HEK293 (cell line): Measurements from ENCODE around the gene APOL1.

Experiments
- CTCF ChIA-PET: fragments of 350-600 bp; formaldehyde crosslinking; extraction: SDS; loops from one replicate; lab custom pipeline; 2021; ENCODE audit warnings: antibody characterized with exemption; lab: Yijun Ruan, JAX
- POLR2A ChIA-PET: fragments of 300-600 bp; formaldehyde crosslinking; extraction: SDS; loops from one replicate; lab custom pipeline; 2020; ENCODE audit warnings: antibody characterized with exemption, inconsistent platforms; lab: Yijun Ruan, JAX
- H3K27ac ChIP-seq: fragments of 200-500 bp; sonication (Bioruptor generic); 2 replicates; pipeline ENCODE4 v1.5.1; 2014; ENCODE audit warnings: low read depth, low read length, control low read depth, inconsistent platforms; ENCODE audit errors: extremely low read depth
- H3K36me3 ChIP-seq, 2 experiments: fragments of 200-500 bp in 1 of 2; sonication (Bioruptor generic) in 1 of 2; 1 replicate in 1 of 2; 2 replicates in 1 of 2; pipeline ENCODE4 v1.5.1; 2014 to 2017; ENCODE audit warnings: inconsistent platforms in 2 of 2, low read length in 2 of 2; ENCODE audit not compliant: control insufficient read depth in 2 of 2, insufficient read depth in 1 of 2
- H3K4me1 ChIP-seq: fragments of 200-500 bp; sonication (Bioruptor generic); 2 replicates; pipeline ENCODE4 v1.5.1; 2014; ENCODE audit warnings: mild to moderate bottlenecking, low read length, inconsistent platforms; ENCODE audit not compliant: control insufficient read depth, insufficient read depth
- H3K4me3 ChIP-seq: 2 replicates; pipeline ENCODE4 v1.5.1; 2011; ENCODE audit warnings: low read depth, mild to moderate bottlenecking, control low read depth, low read length, moderate library complexity
- H3K9me3 ChIP-seq: fragments of 200-500 bp; sonication (Bioruptor generic); 2 replicates; pipeline ENCODE4 v1.5.1; 2014; ENCODE audit warnings: low read depth, low read length, inconsistent platforms; ENCODE audit not compliant: control insufficient read depth, insufficient read depth
- FEZF1 ChIP-seq: fragments of 450-650 bp; formaldehyde crosslinking; IDR thresholded peaks from 2 replicates; pipeline ENCODE4 v1.5.1; 2016; ENCODE audit warnings: missing biosample characterization, missing genetic modification characterization
- KLF7 ChIP-seq: fragments of 450-650 bp; formaldehyde crosslinking; IDR thresholded peaks from 2 replicates; pipeline ENCODE4 v1.5.1; 2016; ENCODE audit warnings: missing biosample characterization, missing genetic modification characterization, borderline replicate concordance
- REPIN1 ChIP-seq: fragments of 450-650 bp; formaldehyde crosslinking; IDR thresholded peaks from 2 replicates; pipeline ENCODE4 v1.5.1; 2017; ENCODE audit warnings: missing biosample characterization, missing genetic modification characterization, low read depth
- ZBTB17 ChIP-seq: fragments of 450-650 bp; formaldehyde crosslinking; IDR thresholded peaks from 2 replicates; pipeline ENCODE4 v1.5.1; 2016; ENCODE audit warnings: missing biosample characterization, missing genetic modification characterization
- ZBTB7A ChIP-seq: fragments of 450-650 bp; formaldehyde crosslinking; IDR thresholded peaks from 2 replicates; pipeline ENCODE4 v1.5.1; 2016; ENCODE audit warnings: low read depth, missing biosample characterization, missing genetic modification characterization
- ZFP37 ChIP-seq: fragments of 450-650 bp; formaldehyde crosslinking; IDR thresholded peaks from 2 replicates; pipeline ENCODE4 v1.5.1; 2016; ENCODE audit warnings: missing biosample characterization, missing genetic modification characterization
- ZNF140 ChIP-seq: fragments of 450-650 bp; formaldehyde crosslinking; IDR thresholded peaks from 2 replicates; pipeline ENCODE4 v1.5.1; 2016; ENCODE audit warnings: missing biosample characterization, missing genetic modification characterization
- ZNF155 ChIP-seq: fragments of 450-650 bp; formaldehyde crosslinking; IDR thresholded peaks from 2 replicates; pipeline ENCODE4 v1.5.1; 2016; ENCODE audit warnings: missing biosample characterization, missing genetic modification characterization
- ZNF24 ChIP-seq: fragments of 450-650 bp; formaldehyde crosslinking; IDR thresholded peaks from 2 replicates; pipeline ENCODE4 v1.5.1; 2016; ENCODE audit warnings: missing biosample characterization, missing genetic modification characterization
- ZNF248 ChIP-seq: fragments of 450-650 bp; formaldehyde crosslinking; IDR thresholded peaks from 2 replicates; pipeline ENCODE4 v1.5.1; 2017; ENCODE audit warnings: missing biosample characterization, missing genetic modification characterization
- ZNF324 ChIP-seq: fragments of 450-650 bp; formaldehyde crosslinking; IDR thresholded peaks from 2 replicates; pipeline ENCODE4 v1.5.1; 2016; ENCODE audit warnings: missing biosample characterization, missing genetic modification characterization
- ZNF48 ChIP-seq: fragments of 450-650 bp; formaldehyde crosslinking; IDR thresholded peaks from 2 replicates; pipeline ENCODE4 v1.5.1; 2016; ENCODE audit warnings: missing biosample characterization, missing genetic modification characterization
- ZNF555 ChIP-seq: fragments of 450-650 bp; formaldehyde crosslinking; conservative IDR thresholded peaks from 2 replicates; pipeline ENCODE4 v1.5.1; 2017; ENCODE audit warnings: missing biosample characterization, mild to moderate bottlenecking, missing genetic modification characterization, inconsistent platforms
- ZNF571 ChIP-seq: fragments of 450-650 bp; formaldehyde crosslinking; IDR thresholded peaks from 2 replicates; pipeline ENCODE4 v1.5.0; 2017; ENCODE audit warnings: missing biosample characterization, missing genetic modification characterization
- ZNF677 ChIP-seq: fragments of 450-650 bp; IDR thresholded peaks from 2 replicates; pipeline ENCODE4 v1.5.0; 2018; ENCODE audit warnings: missing biosample characterization, mild to moderate bottlenecking, missing genetic modification characterization, moderate library complexity
- ZSCAN16 ChIP-seq: fragments of 450-650 bp; formaldehyde crosslinking; IDR thresholded peaks from 2 replicates; pipeline ENCODE4 v1.5.1; 2016; ENCODE audit warnings: missing biosample characterization, missing genetic modification characterization
- ZSCAN23 ChIP-seq: fragments of 450-650 bp; formaldehyde crosslinking; IDR thresholded peaks from 2 replicates; pipeline ENCODE4 v1.5.1; 2016; ENCODE audit warnings: missing biosample characterization, missing genetic modification characterization
- ZSCAN30 ChIP-seq: fragments of 450-650 bp; IDR thresholded peaks from 2 replicates; pipeline ENCODE4 v1.5.1; 2018; ENCODE audit warnings: missing biosample characterization, mild to moderate bottlenecking, missing genetic modification characterization, moderate library complexity
- TF ChIP-seq, protein P1 (sequence below): fragments of 450-650 bp; formaldehyde crosslinking; IDR thresholded peaks from 2 replicates; pipeline ENCODE4 v1.5.0; 2017; ENCODE audit warnings: missing biosample characterization, missing genetic modification characterization, borderline replicate concordance
- TF ChIP-seq, protein P2 (sequence below): fragments of 450-650 bp; formaldehyde crosslinking; IDR thresholded peaks from 2 replicates; pipeline ENCODE4 v1.5.1; 2016; ENCODE audit warnings: missing biosample characterization, missing genetic modification characterization
- TF ChIP-seq, protein P3 (sequence below): fragments of 450-650 bp; formaldehyde crosslinking; IDR thresholded peaks from 2 replicates; pipeline ENCODE4 v1.5.1; 2016; ENCODE audit warnings: missing biosample characterization, missing genetic modification characterization
- TF ChIP-seq, protein P4 (sequence below): fragments of 450-650 bp; formaldehyde crosslinking; IDR thresholded peaks from 2 replicates; pipeline ENCODE4 v1.5.1; 2016; ENCODE audit warnings: missing biosample characterization, missing genetic modification characterization

The APOL1 gene

DNA sequence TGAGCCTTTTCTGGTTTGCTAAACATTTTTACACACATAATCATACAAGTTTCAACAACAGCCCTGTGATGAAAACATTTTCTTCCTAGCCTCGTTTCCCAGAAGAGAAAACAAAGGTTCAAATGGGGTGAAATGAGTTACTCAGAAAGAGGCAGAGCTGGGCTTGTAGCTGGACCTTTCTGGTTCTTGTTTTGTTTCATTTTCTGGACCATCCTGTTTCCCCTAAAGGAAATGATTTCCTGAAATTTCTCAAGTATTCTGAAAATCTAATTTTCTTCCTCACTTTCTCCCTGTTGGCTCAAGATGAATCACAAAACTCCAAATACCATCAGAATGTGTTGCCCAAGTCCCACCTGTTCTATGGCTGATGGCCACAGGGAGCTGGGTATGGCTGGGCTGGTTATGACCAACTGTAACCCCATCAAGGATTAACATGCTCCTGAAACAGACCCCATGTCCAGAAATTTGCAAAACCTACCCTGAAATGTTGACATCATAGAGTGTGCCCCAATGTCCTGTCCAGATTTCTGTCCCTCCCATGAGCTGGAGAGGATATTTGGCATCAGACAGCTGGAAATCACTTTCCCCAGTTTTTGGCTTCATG is 44.7 kb upstream of the APOL1 start:
- Histone ChIP-seq H3K27ac (no peak overlapping the region), H3K4me3 (no peak overlapping the region), H3K36me3 (no peaks in the 10 kb centered on the region)
- TF ChIP-seq ZNF555 (tag by site-specific recombination) (no peak), ZNF155 (no peak), REPIN1 (no peak)
- TF ChIP-seq, all 188 proteins: peak for 0
- Histone ChIP-seq H3K4me1 (no peaks in the 10 kb centered on the region), H3K9me3 (no peaks in the 10 kb centered on the region)
- ChIA-PET POLR2A (no interaction called here), CTCF (interaction anchor here (1.3 to 1.4 kb wide), 2 partner anchors 13 to 14 kb away, joined by 4 read pairs; no protein-coding TSS in a partner anchor)

DNA sequence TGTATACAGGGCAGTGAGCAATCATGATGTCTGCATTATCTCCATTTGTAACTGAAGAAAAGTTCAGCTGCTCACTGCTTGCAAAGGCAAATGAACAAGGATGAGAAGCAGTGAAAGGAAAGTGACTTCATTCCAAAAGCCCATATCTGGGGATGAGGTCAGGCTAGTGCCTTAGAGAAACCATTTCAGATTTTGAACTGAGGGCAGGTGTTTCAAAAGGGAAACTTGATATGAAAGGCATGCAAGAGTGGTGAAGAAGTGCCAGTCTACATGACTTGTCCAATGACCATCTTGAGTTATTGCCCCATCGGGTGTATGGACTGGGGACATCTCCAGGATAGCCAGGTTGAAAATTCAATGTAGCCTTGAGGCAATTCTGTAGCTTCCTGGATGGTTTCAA is 44.0 kb upstream of the APOL1 start:
- Histone ChIP-seq H3K36me3 (no peaks in the 10 kb centered on the region), H3K4me1 (no peaks in the 10 kb centered on the region), H3K27ac (no peak overlapping the region), H3K9me3 (no peaks in the 10 kb centered on the region), H3K4me3 (no peak overlapping the region)
- TF ChIP-seq, protein P1, sequence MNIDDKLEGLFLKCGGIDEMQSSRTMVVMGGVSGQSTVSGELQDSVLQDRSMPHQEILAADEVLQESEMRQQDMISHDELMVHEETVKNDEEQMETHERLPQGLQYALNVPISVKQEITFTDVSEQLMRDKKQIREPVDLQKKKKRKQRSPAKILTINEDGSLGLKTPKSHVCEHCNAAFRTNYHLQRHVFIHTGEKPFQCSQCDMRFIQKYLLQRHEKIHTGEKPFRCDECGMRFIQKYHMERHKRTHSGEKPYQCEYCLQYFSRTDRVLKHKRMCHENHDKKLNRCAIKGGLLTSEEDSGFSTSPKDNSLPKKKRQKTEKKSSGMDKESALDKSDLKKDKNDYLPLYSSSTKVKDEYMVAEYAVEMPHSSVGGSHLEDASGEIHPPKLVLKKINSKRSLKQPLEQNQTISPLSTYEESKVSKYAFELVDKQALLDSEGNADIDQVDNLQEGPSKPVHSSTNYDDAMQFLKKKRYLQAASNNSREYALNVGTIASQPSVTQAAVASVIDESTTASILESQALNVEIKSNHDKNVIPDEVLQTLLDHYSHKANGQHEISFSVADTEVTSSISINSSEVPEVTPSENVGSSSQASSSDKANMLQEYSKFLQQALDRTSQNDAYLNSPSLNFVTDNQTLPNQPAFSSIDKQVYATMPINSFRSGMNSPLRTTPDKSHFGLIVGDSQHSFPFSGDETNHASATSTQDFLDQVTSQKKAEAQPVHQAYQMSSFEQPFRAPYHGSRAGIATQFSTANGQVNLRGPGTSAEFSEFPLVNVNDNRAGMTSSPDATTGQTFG: no peak
- TF ChIP-seq ZSCAN23: no peak
- TF ChIP-seq ZSCAN16: no peak
- TF ChIP-seq, protein P2, sequence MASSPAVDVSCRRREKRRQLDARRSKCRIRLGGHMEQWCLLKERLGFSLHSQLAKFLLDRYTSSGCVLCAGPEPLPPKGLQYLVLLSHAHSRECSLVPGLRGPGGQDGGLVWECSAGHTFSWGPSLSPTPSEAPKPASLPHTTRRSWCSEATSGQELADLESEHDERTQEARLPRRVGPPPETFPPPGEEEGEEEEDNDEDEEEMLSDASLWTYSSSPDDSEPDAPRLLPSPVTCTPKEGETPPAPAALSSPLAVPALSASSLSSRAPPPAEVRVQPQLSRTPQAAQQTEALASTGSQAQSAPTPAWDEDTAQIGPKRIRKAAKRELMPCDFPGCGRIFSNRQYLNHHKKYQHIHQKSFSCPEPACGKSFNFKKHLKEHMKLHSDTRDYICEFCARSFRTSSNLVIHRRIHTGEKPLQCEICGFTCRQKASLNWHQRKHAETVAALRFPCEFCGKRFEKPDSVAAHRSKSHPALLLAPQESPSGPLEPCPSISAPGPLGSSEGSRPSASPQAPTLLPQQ (tag by site-specific recombination): no peak
- TF ChIP-seq ZNF248 (tag by site-specific recombination): no peak
- TF ChIP-seq ZNF324 (tag by site-specific recombination): no peak
- no peak for TF ChIP-seq ZNF677
- TF ChIP-seq, protein P3, sequence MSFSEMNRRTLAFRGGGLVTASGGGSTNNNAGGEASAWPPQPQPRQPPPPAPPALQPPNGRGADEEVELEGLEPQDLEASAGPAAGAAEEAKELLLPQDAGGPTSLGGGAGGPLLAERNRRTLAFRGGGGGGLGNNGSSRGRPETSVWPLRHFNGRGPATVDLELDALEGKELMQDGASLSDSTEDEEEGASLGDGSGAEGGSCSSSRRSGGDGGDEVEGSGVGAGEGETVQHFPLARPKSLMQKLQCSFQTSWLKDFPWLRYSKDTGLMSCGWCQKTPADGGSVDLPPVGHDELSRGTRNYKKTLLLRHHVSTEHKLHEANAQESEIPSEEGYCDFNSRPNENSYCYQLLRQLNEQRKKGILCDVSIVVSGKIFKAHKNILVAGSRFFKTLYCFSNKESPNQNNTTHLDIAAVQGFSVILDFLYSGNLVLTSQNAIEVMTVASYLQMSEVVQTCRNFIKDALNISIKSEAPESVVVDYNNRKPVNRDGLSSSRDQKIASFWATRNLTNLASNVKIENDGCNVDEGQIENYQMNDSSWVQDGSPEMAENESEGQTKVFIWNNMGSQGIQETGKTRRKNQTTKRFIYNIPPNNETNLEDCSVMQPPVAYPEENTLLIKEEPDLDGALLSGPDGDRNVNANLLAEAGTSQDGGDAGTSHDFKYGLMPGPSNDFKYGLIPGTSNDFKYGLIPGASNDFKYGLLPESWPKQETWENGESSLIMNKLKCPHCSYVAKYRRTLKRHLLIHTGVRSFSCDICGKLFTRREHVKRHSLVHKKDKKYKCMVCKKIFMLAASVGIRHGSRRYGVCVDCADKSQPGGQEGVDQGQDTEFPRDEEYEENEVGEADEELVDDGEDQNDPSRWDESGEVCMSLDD (tag by site-specific recombination): no peak
- no peak for TF ChIP-seq ZSCAN30 (tag by site-specific recombination)
- no peak for TF ChIP-seq ZBTB17 (tag by site-specific recombination)
- no peak for TF ChIP-seq KLF7 (tag by site-specific recombination)
- TF ChIP-seq ZFP37 (tag by site-specific recombination): no peak
- TF ChIP-seq FEZF1 (tag by site-specific recombination): no peak
- TF ChIP-seq ZNF571 (tag by site-specific recombination): no peak
- TF ChIP-seq ZBTB7A: no peak
- no peak for TF ChIP-seq ZNF140 (tag by site-specific recombination)
- no peak for TF ChIP-seq ZNF24
- TF ChIP-seq, protein P4, sequence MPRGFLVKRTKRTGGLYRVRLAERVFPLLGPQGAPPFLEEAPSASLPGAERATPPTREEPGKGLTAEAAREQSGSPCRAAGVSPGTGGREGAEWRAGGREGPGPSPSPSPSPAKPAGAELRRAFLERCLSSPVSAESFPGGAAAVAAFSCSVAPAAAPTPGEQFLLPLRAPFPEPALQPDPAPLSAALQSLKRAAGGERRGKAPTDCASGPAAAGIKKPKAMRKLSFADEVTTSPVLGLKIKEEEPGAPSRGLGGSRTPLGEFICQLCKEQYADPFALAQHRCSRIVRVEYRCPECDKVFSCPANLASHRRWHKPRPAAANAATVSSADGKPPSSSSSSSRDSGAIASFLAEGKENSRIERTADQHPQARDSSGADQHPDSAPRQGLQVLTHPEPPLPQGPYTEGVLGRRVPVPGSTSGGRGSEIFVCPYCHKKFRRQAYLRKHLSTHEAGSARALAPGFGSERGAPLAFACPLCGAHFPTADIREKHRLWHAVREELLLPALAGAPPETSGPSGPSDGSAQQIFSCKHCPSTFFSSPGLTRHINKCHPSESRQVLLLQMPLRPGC (tag by site-specific recombination): no peak
- no peak for TF ChIP-seq ZNF48 (tag by site-specific recombination)
- ChIA-PET POLR2A (no interaction called here), CTCF (interaction anchor here (0.6 to 1.4 kb wide), 4 partner anchors 12 to 277 kb away, joined by 3 to 4 read pairs (median 4); no protein-coding TSS in a partner anchor)
